DOHH2 (cell line): ENCODE measurements around the gene CDH1.
"Not testable (repeated sequence)": the region's sequence is repeated elsewhere in the genome, so short reads cannot be mapped to it uniquely, and the experiment has no call there.

Experiments used
- H3F3A ChIP-seq: fragments of 200-600 bp; sonication (generic), shearing (Covaris generic); 2 replicates; pipeline ENCODE4 v1.6.0; 2016; ENCODE audit warnings: antibody characterized with exemption, mild to moderate bottlenecking; ENCODE audit not compliant: control insufficient read depth, insufficient read depth
- H3K27ac ChIP-seq: fragments of 200-600 bp; sonication (generic); 2 replicates; pipeline ENCODE4 v1.5.1; 2014; ENCODE audit warnings: low read depth, mild to moderate bottlenecking, low read length, moderate library complexity
- H3K27me3 ChIP-seq: fragments of 200-600 bp; sonication (generic); 2 replicates; pipeline ENCODE4 v1.6.1; 2014; ENCODE audit warnings: mild to moderate bottlenecking, low read length, mixed read lengths; ENCODE audit not compliant: control insufficient read depth
- H3K36me3 ChIP-seq: fragments of 200-600 bp; sonication (generic); 2 replicates; pipeline ENCODE4 v1.6.1; 2014; ENCODE audit warnings: mild to moderate bottlenecking, low read length, moderate library complexity, mixed read lengths; ENCODE audit not compliant: control insufficient read depth
- H3K4me1 ChIP-seq: fragments of 200-600 bp; sonication (generic); 2 replicates; pipeline ENCODE4 v1.6.1; 2014; ENCODE audit warnings: mild to moderate bottlenecking, low read length, mixed read lengths; ENCODE audit not compliant: control insufficient read depth
- H3K4me2 ChIP-seq: fragments of 200-600 bp; sonication (generic); 2 replicates; pipeline ENCODE4 v1.6.0; 2014; ENCODE audit warnings: mild to moderate bottlenecking, low read length, moderate library complexity
- H3K4me3 ChIP-seq: fragments of 200-600 bp; sonication (generic); 2 replicates; pipeline ENCODE4 v1.5.1; 2014; ENCODE audit warnings: mild to moderate bottlenecking, low read length, mixed read lengths
- H3K79me2 ChIP-seq: fragments of 200-600 bp; sonication (generic); 2 replicates; pipeline ENCODE4 v1.6.1; 2014; ENCODE audit warnings: mild to moderate bottlenecking, low read length, mixed read lengths; ENCODE audit not compliant: control insufficient read depth
- H3K9me2 ChIP-seq: fragments of 200-600 bp; sonication (generic); replicated peaks from 2 replicates; pipeline ENCODE4 v1.6.1; 2014; ENCODE audit warnings: mild to moderate bottlenecking, low read length, mixed read lengths; ENCODE audit not compliant: control insufficient read depth
- H3K9me3 ChIP-seq: fragments of 200-600 bp; sonication (generic); 2 replicates; pipeline ENCODE4 v1.6.1; 2014; ENCODE audit warnings: antibody characterized with exemption, low read length, mixed read lengths; ENCODE audit not compliant: control insufficient read depth, insufficient read depth
- H4K20me1 ChIP-seq: fragments of 200-600 bp; sonication (generic); 2 replicates; pipeline ENCODE4 v1.6.0; 2014; ENCODE audit warnings: low read depth, mild to moderate bottlenecking, antibody characterized with exemption, low read length, moderate library complexity; ENCODE audit not compliant: control insufficient read depth, insufficient read depth
- EZH2phosphoT487 ChIP-seq: fragments of 200-600 bp; sonication (generic); IDR thresholded peaks from 2 replicates; pipeline ENCODE4 v1.6.1; 2017; ENCODE audit warnings: borderline replicate concordance, mild to moderate bottlenecking, antibody characterized with exemption, low read length, moderate library complexity, mixed read lengths
- TF ChIP-seq, protein P1 (sequence below): fragments of 200-600 bp; sonication (generic); IDR thresholded peaks from one replicate; pipeline ENCODE4 v1.5.1; 2014; ENCODE audit warnings: antibody characterized with exemption, mild to moderate bottlenecking, low read depth, low read length; ENCODE audit not compliant: poor library complexity, severe bottlenecking

The CDH1 gene

DNA sequence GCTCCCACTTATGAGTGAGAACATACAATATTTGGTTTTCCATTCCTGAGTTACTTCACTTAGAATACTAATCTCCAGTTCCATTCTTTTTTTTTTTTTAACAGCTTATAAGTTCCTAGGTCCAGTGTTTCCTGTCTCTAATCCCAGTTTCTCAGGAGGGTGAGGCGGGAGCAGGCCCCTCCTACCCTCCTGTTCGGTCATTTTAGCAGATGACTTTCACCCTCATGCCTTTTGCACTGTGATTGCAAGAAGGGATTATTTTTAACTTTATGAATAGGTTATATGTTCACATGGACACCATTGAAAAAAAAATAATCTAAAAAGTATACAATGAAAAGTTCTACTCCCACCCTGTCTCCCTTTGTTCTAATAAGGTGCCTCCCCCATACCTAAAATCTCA is 47.6 kb downstream of the CDH1 start:
- no peak overlapping the region for H3K4me3 ChIP-seq
- H3F3A ChIP-seq = no peaks in the 10 kb centered on the region
- H3K4me1 ChIP-seq = no peaks in the 10 kb centered on the region
- TF ChIP-seq, protein P1, sequence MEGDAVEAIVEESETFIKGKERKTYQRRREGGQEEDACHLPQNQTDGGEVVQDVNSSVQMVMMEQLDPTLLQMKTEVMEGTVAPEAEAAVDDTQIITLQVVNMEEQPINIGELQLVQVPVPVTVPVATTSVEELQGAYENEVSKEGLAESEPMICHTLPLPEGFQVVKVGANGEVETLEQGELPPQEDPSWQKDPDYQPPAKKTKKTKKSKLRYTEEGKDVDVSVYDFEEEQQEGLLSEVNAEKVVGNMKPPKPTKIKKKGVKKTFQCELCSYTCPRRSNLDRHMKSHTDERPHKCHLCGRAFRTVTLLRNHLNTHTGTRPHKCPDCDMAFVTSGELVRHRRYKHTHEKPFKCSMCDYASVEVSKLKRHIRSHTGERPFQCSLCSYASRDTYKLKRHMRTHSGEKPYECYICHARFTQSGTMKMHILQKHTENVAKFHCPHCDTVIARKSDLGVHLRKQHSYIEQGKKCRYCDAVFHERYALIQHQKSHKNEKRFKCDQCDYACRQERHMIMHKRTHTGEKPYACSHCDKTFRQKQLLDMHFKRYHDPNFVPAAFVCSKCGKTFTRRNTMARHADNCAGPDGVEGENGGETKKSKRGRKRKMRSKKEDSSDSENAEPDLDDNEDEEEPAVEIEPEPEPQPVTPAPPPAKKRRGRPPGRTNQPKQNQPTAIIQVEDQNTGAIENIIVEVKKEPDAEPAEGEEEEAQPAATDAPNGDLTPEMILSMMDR = no peak
- no peak for TF ChIP-seq EZH2phosphoT487
- peaks cover 5% of the 10 kb centered on the region; the same call in 1 of the 2 replicates for H3K27me3 ChIP-seq
- H3K9me3 ChIP-seq = no peaks in the 10 kb centered on the region
- no peaks in the 10 kb centered on the region for H4K20me1 ChIP-seq
- no peaks in the 10 kb centered on the region for H3K36me3 ChIP-seq
- no peaks in the 10 kb centered on the region for H3K79me2 ChIP-seq
- no peaks in the 10 kb centered on the region for H3K9me2 ChIP-seq
- H3K27ac ChIP-seq = no peak overlapping the region
- H3K4me2 ChIP-seq = no peak overlapping the region

DNA sequence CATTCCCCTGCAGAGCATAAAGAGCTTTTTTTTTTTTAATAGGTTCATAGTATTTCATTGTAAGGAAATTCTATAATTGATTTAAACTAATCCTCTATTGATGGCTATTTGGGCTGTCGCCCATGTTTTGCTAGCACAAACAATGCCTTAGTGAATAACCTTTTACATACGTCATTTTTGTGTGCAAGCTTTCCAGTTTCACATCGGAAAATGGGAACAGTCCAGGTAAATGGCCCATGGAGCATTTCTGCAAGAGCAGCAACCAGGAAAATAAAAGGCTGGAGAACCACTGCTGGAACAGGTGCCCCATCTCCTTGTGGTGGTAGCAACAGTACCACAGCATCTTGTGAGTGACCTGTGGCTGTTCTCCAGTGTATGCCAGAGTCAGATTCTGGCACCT is 48.6 kb downstream of the CDH1 start:
- TF ChIP-seq, protein P1 = no peak
- TF ChIP-seq EZH2phosphoT487 = no peak
- no peaks in the 10 kb centered on the region for H4K20me1 ChIP-seq
- no peaks in the 10 kb centered on the region for H3K36me3 ChIP-seq
- H3K4me3 ChIP-seq = no peak overlapping the region
- H3K9me2 ChIP-seq = no peaks in the 10 kb centered on the region
- H3K27me3 ChIP-seq = peaks cover 5% of the 10 kb centered on the region; the same call in 1 of the 2 replicates
- no peaks in the 10 kb centered on the region for H3F3A ChIP-seq
- H3K79me2 ChIP-seq = no peaks in the 10 kb centered on the region
- no peak overlapping the region for H3K4me2 ChIP-seq
- H3K9me3 ChIP-seq = no peaks in the 10 kb centered on the region
- H3K4me1 ChIP-seq = no peaks in the 10 kb centered on the region
- H3K27ac ChIP-seq = no peak overlapping the region

DNA sequence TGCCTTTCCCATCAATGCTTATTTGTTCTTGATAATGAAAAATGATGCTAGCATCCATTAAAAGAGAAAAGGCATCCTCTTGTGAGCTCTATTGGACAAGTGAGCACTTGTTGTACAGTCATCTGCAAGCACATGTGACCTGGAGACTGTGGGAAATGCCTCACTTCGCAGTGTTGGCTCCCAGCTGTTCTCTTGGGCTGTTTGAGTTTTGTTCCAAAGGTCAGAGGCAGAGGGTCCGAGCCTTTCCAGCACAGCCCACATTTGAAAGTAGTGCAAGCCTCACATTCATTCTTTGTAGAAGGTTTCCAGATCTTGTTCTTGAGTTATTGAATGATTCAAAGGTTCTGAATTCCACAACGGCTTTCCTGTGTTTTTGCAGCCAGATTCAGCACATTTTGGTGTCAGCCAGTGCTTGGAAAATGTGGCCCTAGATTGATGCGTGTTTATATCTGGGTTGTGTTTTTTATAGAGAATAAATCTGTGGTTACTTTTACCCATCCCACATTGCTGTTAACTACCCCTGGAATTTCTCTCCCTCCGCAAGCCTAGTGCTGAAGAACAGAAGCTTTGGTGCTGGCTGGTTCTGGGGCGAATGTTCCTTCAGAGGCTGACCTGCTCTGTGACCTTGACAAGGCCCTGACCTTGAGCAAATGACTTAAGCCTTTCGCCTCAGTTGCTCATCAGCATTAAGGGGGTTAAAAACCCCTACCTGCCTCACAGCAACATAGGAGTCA is 49.8 kb downstream of the CDH1 start:
- Histone ChIP-seq H3F3A (no peaks in the 10 kb centered on the region), H3K4me3 (no peak overlapping the region), H3K4me1 (no peaks in the 10 kb centered on the region), H3K9me3 (no peaks in the 10 kb centered on the region), H4K20me1 (no peaks in the 10 kb centered on the region), H3K79me2 (no peaks in the 10 kb centered on the region), H3K27me3 (peaks cover 3% of the 10 kb centered on the region; the same call in 1 of the 2 replicates), H3K27ac (no peak overlapping the region), H3K36me3 (no peaks in the 10 kb centered on the region), H3K9me2 (no peaks in the 10 kb centered on the region), H3K4me2 (no peak overlapping the region)
- no peak for TF ChIP-seq EZH2phosphoT487
- TF ChIP-seq, protein P1 = no peak

DNA sequence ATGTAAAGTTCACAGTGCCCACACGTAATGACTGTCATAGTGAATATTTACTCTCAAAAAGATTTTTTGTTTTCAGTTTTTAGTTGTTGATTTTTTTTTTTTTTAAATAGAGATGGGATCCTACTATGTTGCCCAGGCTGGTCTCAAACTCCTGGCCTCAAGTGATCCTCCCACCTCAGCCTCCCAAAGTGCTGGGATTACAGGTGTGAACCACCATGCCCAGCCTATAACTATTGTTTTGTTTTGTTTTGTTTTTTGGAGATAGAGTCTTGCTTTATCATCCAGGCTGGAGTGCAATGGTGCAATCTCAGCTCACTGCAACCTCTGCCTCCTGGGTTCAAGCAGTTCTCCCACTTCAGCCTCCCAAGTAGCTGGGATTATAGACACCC is 50.3 kb downstream of the CDH1 start:
- H3K4me3 ChIP-seq, H3K27me3 ChIP-seq, H3K9me3 ChIP-seq, H3K9me2 ChIP-seq, H4K20me1 ChIP-seq, H3K4me1 ChIP-seq, H3K27ac ChIP-seq, H3K4me2 ChIP-seq, H3F3A ChIP-seq, H3K79me2 ChIP-seq, H3K36me3 ChIP-seq: not testable (repeated sequence)
